Stomach (tissue), 9 donors: Measurements from ENCODE around the gene SOX14. TPM values are rescaled to one million over a fixed set of nuclear protein-coding genes. Genes with fewer than 3 reads are reported as not detected.
A peak's percentile ranks its signal among the peaks of the same experiment; 100 is the strongest.

Source experiments
- DNase-seq, 2 donors: peaks; one replicate each; pipeline versions ENCODE4 v3.0.0 to v3.0.0-alpha.2; 2013 to 2019
- H3K27ac ChIP-seq, 5 donors: fragments of 200-600 bp in 4 of 5; sonication (generic) in 4 of 5; one replicate each; pipeline ENCODE4 v1.5.1; 2013 to 2019; ENCODE audit warnings: mild to moderate bottlenecking in 1 of 5, moderate library complexity in 1 of 5
- H3K27me3 ChIP-seq, 3 donors: fragments of 200-600 bp; sonication (generic); one replicate each; pipeline ENCODE4 v1.5.1; 2017 to 2019; ENCODE audit warnings: mixed run types in 1 of 3
- H3K36me3 ChIP-seq, 4 donors: fragments of 200-600 bp; sonication (generic); 1 replicate in 3 of 4; 2 replicates in 1 of 4; pipeline ENCODE4 v1.5.1; 2016 to 2019
- H3K4me1 ChIP-seq, 4 donors: fragments of 200-600 bp; sonication (generic); one replicate each; pipeline ENCODE4 v1.5.1; 2016 to 2019
- H3K4me3 ChIP-seq, 4 donors: fragments of 200-600 bp; sonication (generic) in 3 of 4; one replicate each; pipeline ENCODE4 v1.5.1; 2016 to 2019; ENCODE audit warnings: mild to moderate bottlenecking in 1 of 4
- H3K9me3 ChIP-seq, 4 donors: fragments of 200-600 bp; sonication (generic); one replicate each; pipeline ENCODE4 v1.5.1; 2016 to 2019
- EP300 ChIP-seq: sonication (generic); formaldehyde crosslinking; IDR thresholded peaks from one replicate; pipeline ENCODE4 v1.6.1; 2017; ENCODE audit warnings: antibody characterized with exemption
- POLR2A ChIP-seq, 4 donors: fragments of 450-650 bp; IDR thresholded peaks; one replicate each; pipeline ENCODE4 v1.6.1; 2016; ENCODE audit warnings: antibody characterized with exemption in 4 of 4, control low read depth in 2 of 4, mild to moderate bottlenecking in 1 of 4, moderate library complexity in 1 of 4
- POLR2AphosphoS5 ChIP-seq, 3 donors: sonication (generic); formaldehyde crosslinking; IDR thresholded peaks; one replicate each; pipeline ENCODE4 v1.6.1; 2016; ENCODE audit warnings: antibody characterized with exemption in 3 of 3
- WGBS, 5 donors: extraction: QIAGEN DNeasy Blood & Tissue Kit in 3 of 5; methylation state at CpG; one replicate each; pipeline versions ENCODE4 v1.1.5 to v1.1.7; 2013 to 2018; 5-methylcytosine and 5-hydroxymethylcytosine counted together
- intact Hi-C: fragments of 100-400 bp; cut with DNase I; formaldehyde crosslinking; loops from one replicate; pipeline ENCODE4 v1.15.1; 2023; ENCODE audit warnings: low total_unique reads
- polyA plus RNA-seq, 3 donors: library from polyadenylated mRNA; stranded (reverse); fragments of 200-250 nt; gene quantifications; one replicate each; pipeline ENCODE4 v1.2.3, GENCODE V29; 2013
- total RNA-seq, 5 donors: library from RNA; depleted of rRNA; stranded (reverse); fragments of >200 nt; gene quantifications; one replicate each; pipeline versions ENCODE4 v1.1.0 to v1.2.3, GENCODE V29; 2014 to 2016
- TF ChIP-seq, protein P1 (sequence below), 7 experiments: fragments of 450-650 bp in 4 of 7; fragments of 200-600 bp in 3 of 7; sonication (generic) in 3 of 7; IDR thresholded peaks; one replicate each; pipeline ENCODE4 v1.5.1; 2016 to 2019; ENCODE audit warnings: antibody characterized with exemption in 7 of 7, control low read depth in 2 of 7, mild to moderate bottlenecking in 1 of 7
- donor health status: healthy with polysubstance abuse.
- donor health status: Bipolar disorder and iron deficiency.
- donor health status: healthy.

The SOX14 gene
- total and polyA plus RNA-seq, 8 donors, result not detected

DNA sequence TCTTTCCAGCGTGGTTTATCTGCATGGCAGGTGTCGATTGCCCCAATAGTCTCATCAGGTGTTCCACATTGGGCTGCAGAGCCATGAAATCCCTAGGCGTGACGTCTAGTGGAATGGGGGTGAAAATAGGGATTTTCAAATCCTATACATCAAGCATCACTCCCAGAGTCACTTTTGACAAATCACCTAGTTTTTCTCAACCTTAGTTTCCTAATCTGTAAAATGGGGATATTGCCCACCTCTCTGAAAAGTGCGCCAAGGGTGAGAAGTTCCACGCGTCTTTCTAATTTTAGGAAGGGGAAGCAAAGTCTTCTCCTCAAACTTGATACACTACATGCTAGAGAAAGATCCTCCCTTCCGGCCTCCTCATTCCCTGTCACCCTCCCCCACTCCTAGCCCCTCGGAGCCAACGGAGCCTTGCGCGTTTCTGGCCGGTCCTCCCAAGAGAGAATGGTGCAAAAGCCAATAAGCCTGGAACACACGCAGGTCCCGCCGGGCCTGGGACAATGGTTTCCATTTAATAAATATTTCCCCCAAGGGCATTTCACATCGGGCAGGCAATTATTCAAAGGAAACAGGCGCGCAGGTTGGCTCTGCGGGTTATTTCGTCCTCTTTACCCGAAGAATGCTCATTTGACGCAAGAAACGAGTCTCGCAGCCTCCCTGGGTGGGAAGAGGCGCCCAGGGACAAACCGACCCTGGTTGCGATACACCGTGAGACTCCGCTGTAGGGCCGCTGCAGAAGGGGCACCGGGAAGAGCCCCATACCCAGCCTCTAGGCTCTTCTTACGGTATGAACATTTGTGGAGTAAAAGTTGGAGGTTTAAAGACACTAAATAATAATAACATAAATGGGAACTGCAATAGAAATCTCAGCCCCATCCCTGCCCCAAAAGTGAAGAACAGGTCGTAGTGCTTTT is 1.2 kb upstream of the SOX14 start:
- TF ChIP-seq POLR2A (IDR thresholded peaks at IDR 0.05) (no peak), EP300 (no peak), POLR2AphosphoS5 (IDR thresholded peaks at IDR 0.05) (no peak)
- TF ChIP-seq, protein P1, sequence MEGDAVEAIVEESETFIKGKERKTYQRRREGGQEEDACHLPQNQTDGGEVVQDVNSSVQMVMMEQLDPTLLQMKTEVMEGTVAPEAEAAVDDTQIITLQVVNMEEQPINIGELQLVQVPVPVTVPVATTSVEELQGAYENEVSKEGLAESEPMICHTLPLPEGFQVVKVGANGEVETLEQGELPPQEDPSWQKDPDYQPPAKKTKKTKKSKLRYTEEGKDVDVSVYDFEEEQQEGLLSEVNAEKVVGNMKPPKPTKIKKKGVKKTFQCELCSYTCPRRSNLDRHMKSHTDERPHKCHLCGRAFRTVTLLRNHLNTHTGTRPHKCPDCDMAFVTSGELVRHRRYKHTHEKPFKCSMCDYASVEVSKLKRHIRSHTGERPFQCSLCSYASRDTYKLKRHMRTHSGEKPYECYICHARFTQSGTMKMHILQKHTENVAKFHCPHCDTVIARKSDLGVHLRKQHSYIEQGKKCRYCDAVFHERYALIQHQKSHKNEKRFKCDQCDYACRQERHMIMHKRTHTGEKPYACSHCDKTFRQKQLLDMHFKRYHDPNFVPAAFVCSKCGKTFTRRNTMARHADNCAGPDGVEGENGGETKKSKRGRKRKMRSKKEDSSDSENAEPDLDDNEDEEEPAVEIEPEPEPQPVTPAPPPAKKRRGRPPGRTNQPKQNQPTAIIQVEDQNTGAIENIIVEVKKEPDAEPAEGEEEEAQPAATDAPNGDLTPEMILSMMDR (IDR thresholded peaks at IDR 0.05), result no peak
- H3K36me3 ChIP-seq, result no peaks in the 10 kb centered on the region
- H3K9me3 ChIP-seq, result no peaks in the 10 kb centered on the region
- peak overlapping the region in 1 of 4 donors; percentile 46 for H3K4me3 ChIP-seq
- H3K4me1 ChIP-seq, result peaks cover 14 to 67% (median 39%) of the 10 kb centered on the region in 4 donors
- DNase-seq, result no peak
- intact Hi-C loops, result no loop called here
- 5 to 9% (median 7%) methylated on average over 34 of the region's 34 CpGs for WGBS, 5 donors
- H3K27ac ChIP-seq, result no peak overlapping the region
- peaks cover 24 to 100% (median 76%) of the 10 kb centered on the region in 3 donors for H3K27me3 ChIP-seq

DNA sequence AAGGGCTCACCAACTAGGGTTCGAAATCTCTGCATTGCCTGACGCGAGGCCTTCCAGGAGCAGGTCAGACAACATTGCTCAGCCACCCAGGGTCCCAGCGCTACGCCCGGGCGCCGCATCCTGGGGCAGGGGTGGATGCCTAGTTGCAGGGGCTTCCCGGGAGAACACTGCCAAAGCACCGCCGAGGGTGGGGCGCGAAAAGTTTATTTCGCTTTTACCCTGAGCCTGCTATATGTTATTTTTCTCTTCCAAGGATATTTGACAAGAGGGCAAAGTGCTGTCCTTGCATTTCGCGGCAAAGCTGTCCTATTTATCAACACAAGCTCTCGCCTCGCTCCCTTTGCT is 549 bp upstream of the SOX14 start:
- TF ChIP-seq POLR2A (IDR thresholded peaks at IDR 0.05), result no peak
- TF ChIP-seq POLR2AphosphoS5 (IDR thresholded peaks at IDR 0.05), result no peak
- TF ChIP-seq, protein P1 (IDR thresholded peaks at IDR 0.05), result no peak
- TF ChIP-seq EP300, result no peak
- H3K27me3 ChIP-seq, result peaks cover 30 to 100% (median 82%) of the 10 kb centered on the region in 3 donors
- no peaks in the 10 kb centered on the region for H3K9me3 ChIP-seq
- H3K4me3 ChIP-seq, result peak overlapping the region in 3 of 4 donors; percentile 25 to 46 (median 34)
- peaks cover 20 to 73% (median 45%) of the 10 kb centered on the region in 4 donors for H3K4me1 ChIP-seq
- WGBS, 5 donors, result 1 to 3% (median 1%) methylated on average over 18 of the region's 18 CpGs
- intact Hi-C loops, result no loop called here
- no peak for DNase-seq
- H3K36me3 ChIP-seq, result no peaks in the 10 kb centered on the region
- no peak overlapping the region for H3K27ac ChIP-seq

DNA sequence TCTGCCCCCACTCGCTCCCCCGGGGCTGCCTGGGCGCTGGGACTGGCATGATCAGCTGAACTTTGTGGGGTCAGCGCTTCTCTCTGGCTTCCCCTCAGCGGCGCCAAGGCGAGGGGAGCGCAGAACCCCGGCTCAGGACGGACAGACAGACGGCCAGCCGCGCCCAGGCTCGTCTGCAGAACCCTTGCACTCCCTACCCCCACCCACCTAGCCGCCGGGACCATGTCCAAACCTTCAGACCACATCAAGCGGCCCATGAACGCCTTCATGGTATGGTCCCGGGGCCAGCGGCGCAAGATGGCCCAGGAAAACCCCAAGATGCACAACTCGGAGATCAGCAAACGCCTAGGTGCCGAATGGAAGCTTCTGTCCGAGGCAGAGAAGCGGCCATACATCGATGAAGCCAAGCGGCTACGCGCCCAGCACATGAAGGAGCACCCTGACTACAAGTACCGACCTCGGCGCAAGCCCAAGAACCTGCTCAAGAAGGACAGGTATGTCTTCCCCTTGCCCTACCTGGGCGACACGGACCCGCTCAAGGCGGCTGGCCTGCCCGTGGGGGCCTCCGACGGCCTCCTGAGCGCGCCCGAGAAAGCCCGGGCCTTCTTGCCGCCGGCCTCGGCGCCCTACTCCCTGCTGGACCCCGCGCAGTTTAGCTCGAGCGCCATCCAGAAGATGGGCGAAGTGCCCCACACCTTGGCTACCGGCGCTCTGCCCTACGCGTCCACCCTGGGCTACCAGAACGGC is 621 bp downstream of the SOX14 start:
- TF ChIP-seq, protein P1 (IDR thresholded peaks at IDR 0.05), result no peak
- no peak for TF ChIP-seq POLR2A (IDR thresholded peaks at IDR 0.05)
- TF ChIP-seq EP300, result no peak
- no peak for TF ChIP-seq POLR2AphosphoS5 (IDR thresholded peaks at IDR 0.05)
- Histone ChIP-seq H3K27me3 (peaks cover 36 to 100% (median 94%) of the 10 kb centered on the region in 3 donors), H3K36me3 (no peaks in the 10 kb centered on the region), H3K9me3 (no peaks in the 10 kb centered on the region), H3K27ac (no peak overlapping the region), H3K4me3 (peak overlapping the region in 3 of 4 donors; percentile 25 to 46 (median 34)), H3K4me1 (peaks cover 26 to 85% (median 53%) of the 10 kb centered on the region in 4 donors)
- DNase-seq, result no peak
- 1 to 9% (median 6%) methylated on average over 15 to 58 of the region's 58 CpGs for WGBS, 5 donors
- intact Hi-C loops, result no loop called here

DNA sequence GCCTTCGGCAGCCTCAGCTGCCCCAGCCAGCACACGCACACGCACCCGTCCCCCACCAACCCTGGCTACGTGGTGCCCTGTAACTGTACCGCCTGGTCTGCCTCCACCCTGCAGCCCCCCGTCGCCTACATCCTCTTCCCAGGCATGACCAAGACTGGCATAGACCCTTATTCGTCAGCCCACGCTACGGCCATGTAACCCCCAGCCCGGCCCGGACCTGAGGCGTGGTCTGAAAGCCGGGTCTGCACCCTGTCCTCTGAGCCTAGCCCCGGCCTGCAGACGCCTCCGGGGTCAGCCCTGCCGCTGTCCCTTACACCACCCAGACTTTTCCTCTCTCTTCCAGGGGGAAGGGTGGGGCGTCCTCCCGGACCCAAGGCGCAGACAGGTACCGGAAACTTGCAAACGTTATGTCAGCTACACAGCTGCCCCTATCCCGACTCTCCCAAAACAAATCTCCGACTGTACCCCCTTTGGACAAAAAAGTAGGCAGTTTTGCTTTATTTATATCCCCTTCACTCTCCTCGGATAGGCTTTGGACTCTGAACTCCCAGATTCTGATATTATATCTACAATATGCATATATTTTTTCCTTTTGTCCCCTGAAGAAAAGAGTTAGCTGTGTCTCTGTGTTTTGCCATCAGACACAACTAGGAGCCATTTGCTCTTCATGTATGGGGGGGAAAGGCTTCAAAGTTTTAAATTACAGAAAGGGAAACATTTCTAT is 1.4 kb downstream of the SOX14 start:
- no peak for DNase-seq
- Histone ChIP-seq H3K27ac (no peak overlapping the region), H3K4me1 (peaks cover 33 to 92% (median 59%) of the 10 kb centered on the region in 4 donors), H3K4me3 (no peak overlapping the region), H3K9me3 (no peaks in the 10 kb centered on the region), H3K36me3 (no peaks in the 10 kb centered on the region), H3K27me3 (peaks cover 42 to 100% (median 97%) of the 10 kb centered on the region in 3 donors)
- intact Hi-C loops, result no loop called here
- TF ChIP-seq EP300 (no peak), POLR2A (IDR thresholded peaks at IDR 0.05) (no peak), POLR2AphosphoS5 (IDR thresholded peaks at IDR 0.05) (no peak)
- TF ChIP-seq, protein P1 (IDR thresholded peaks at IDR 0.05), result no peak
- WGBS, 5 donors, result 2 to 11% (median 5%) methylated on average over 25 to 27 of the region's 27 CpGs
